Measurements from ENCODE around the gene VWCE.

The VWCE gene

GRCh38 chr11:61298663-61299244 lies 3.6 kb upstream of the VWCE start:
- WGBS (ENCODE audit: insufficient coverage, insufficient read length): no CpG with 5 or more reads among the region's 4 CpGs
- Histone ChIP-seq H3K9me3 (ENCODE audit: control insufficient read depth, insufficient read depth, low read length) (no peaks in the 10 kb centered on the region), H3K4me1 (ENCODE audit: control insufficient read depth, insufficient read depth, low read length) (peaks cover 2% of the 10 kb centered on the region; the same call in 1 of the 2 replicates), H3K4me3 (ENCODE audit: low read length) (no peak overlapping the region), H3K36me3 (ENCODE audit: control insufficient read depth, insufficient read depth, low read length) (peaks cover 25% of the 10 kb centered on the region), H3K27me3 (ENCODE audit: control insufficient read depth, insufficient read depth, low read length) (no peaks in the 10 kb centered on the region), H3K27ac (ENCODE audit: low read length) (no peak overlapping the region)
- no peak for DNase-seq (ENCODE audit: low read depth, low spot score)

GRCh38 chr11:61297746-61298145 lies 2.6 kb upstream of the VWCE start:
- no peak overlapping the region for H3K27ac ChIP-seq (ENCODE audit: low read length)
- H3K36me3 ChIP-seq (ENCODE audit: control insufficient read depth, insufficient read depth, low read length): peaks cover 22% of the 10 kb centered on the region

GRCh38 chr11:61297341-61297740 lies 2.2 kb upstream of the VWCE start:
- Histone ChIP-seq H3K4me1 (ENCODE audit: control insufficient read depth, insufficient read depth, low read length) (peaks cover 5% of the 10 kb centered on the region), H3K27ac (ENCODE audit: low read length) (no peak overlapping the region), H3K36me3 (ENCODE audit: control insufficient read depth, insufficient read depth, low read length) (peaks cover 18% of the 10 kb centered on the region), H3K9me3 (ENCODE audit: control insufficient read depth, insufficient read depth, low read length) (no peaks in the 10 kb centered on the region), H3K4me3 (ENCODE audit: low read length) (no peak overlapping the region), H3K27me3 (ENCODE audit: control insufficient read depth, insufficient read depth, low read length) (peaks cover 2% of the 10 kb centered on the region; the same call in 1 of the 2 replicates)
- no CpG with 5 or more reads among the region's 1 CpG for WGBS (ENCODE audit: insufficient coverage, insufficient read length)
- no peak for DNase-seq (ENCODE audit: low read depth, low spot score)

More at GRCh38 chr11:61297746-61298145, 2.6 kb upstream of the VWCE start:
- Histone ChIP-seq H3K4me3 (ENCODE audit: low read length) (no peak overlapping the region), H3K4me1 (ENCODE audit: control insufficient read depth, insufficient read depth, low read length) (peaks cover 5% of the 10 kb centered on the region), H3K27me3 (ENCODE audit: control insufficient read depth, insufficient read depth, low read length) (peaks cover 2% of the 10 kb centered on the region; the same call in 1 of the 2 replicates), H3K9me3 (ENCODE audit: control insufficient read depth, insufficient read depth, low read length) (no peaks in the 10 kb centered on the region)
- DNase-seq (ENCODE audit: low read depth, low spot score): no peak
- no CpG with 5 or more reads among the region's 5 CpGs for WGBS (ENCODE audit: insufficient coverage, insufficient read length)

GRCh38 chr11:61295596-61295926 lies 445 bp upstream of the VWCE start:
- no peaks in the 10 kb centered on the region for H3K9me3 ChIP-seq (ENCODE audit: control insufficient read depth, insufficient read depth, low read length)
- no peak for DNase-seq (ENCODE audit: low read depth, low spot score)
- peaks cover 5% of the 10 kb centered on the region for H3K4me1 ChIP-seq (ENCODE audit: control insufficient read depth, insufficient read depth, low read length)
- H3K27ac ChIP-seq (ENCODE audit: low read length): no peak overlapping the region
- WGBS (ENCODE audit: insufficient coverage, insufficient read length): no CpG with 5 or more reads among the region's 12 CpGs
- H3K36me3 ChIP-seq (ENCODE audit: control insufficient read depth, insufficient read depth, low read length): peaks cover 7% of the 10 kb centered on the region
- peak overlapping the region; percentile 41; the same call in 1 of the 2 replicates for H3K4me3 ChIP-seq (ENCODE audit: low read length)
- H3K27me3 ChIP-seq (ENCODE audit: control insufficient read depth, insufficient read depth, low read length): peaks cover 2% of the 10 kb centered on the region; the same call in 1 of the 2 replicates

GRCh38 chr11:61293867-61294716 lies 1.0 kb downstream of the VWCE start:
- Histone ChIP-seq H3K4me3 (ENCODE audit: low read length) (peak overlapping the region; percentile 41; the same call in 1 of the 2 replicates), H3K9me3 (ENCODE audit: control insufficient read depth, insufficient read depth, low read length) (no peaks in the 10 kb centered on the region), H3K36me3 (ENCODE audit: control insufficient read depth, insufficient read depth, low read length) (peaks cover 2% of the 10 kb centered on the region; the same call in 1 of the 2 replicates), H3K27me3 (ENCODE audit: control insufficient read depth, insufficient read depth, low read length) (peaks cover 2% of the 10 kb centered on the region; the same call in 1 of the 2 replicates), H3K4me1 (ENCODE audit: control insufficient read depth, insufficient read depth, low read length) (peaks cover 5% of the 10 kb centered on the region), H3K27ac (ENCODE audit: low read length) (no peak overlapping the region)
- WGBS (ENCODE audit: insufficient coverage, insufficient read length): no CpG with 5 or more reads among the region's 60 CpGs
- DNase-seq (ENCODE audit: low read depth, low spot score): no peak

- no peak overlapping the region for H3K4me3 ChIP-seq (ENCODE audit: low read length)
- DNase-seq (ENCODE audit: low read depth, low spot score): no peak
- H3K9me3 ChIP-seq (ENCODE audit: control insufficient read depth, insufficient read depth, low read length): no peaks in the 10 kb centered on the region
- no peaks in the 10 kb centered on the region for H3K36me3 ChIP-seq (ENCODE audit: control insufficient read depth, insufficient read depth, low read length)
- H3K27me3 ChIP-seq (ENCODE audit: control insufficient read depth, insufficient read depth, low read length): peaks cover 2% of the 10 kb centered on the region; the same call in 1 of the 2 replicates
- WGBS (ENCODE audit: insufficient coverage, insufficient read length): no CpG with 5 or more reads among the region's 2 CpGs
- H3K4me1 ChIP-seq (ENCODE audit: control insufficient read depth, insufficient read depth, low read length): peaks cover 5% of the 10 kb centered on the region
- H3K27ac ChIP-seq (ENCODE audit: low read length): no peak overlapping the region
Observed at GRCh38 chr11:61292356-61292755, 2.8 kb downstream of the VWCE start.

GRCh38 chr11:61290905-61291690 lies 4.0 kb downstream of the VWCE start:
- H3K36me3 ChIP-seq (ENCODE audit: control insufficient read depth, insufficient read depth, low read length): peaks cover 2% of the 10 kb centered on the region; the same call in 1 of the 2 replicates
- no peak for DNase-seq (ENCODE audit: low read depth, low spot score)
- peaks cover 5% of the 10 kb centered on the region for H3K4me1 ChIP-seq (ENCODE audit: control insufficient read depth, insufficient read depth, low read length)
- H3K27ac ChIP-seq (ENCODE audit: low read length): no peak overlapping the region
- no peaks in the 10 kb centered on the region for H3K9me3 ChIP-seq (ENCODE audit: control insufficient read depth, insufficient read depth, low read length)
- H3K4me3 ChIP-seq (ENCODE audit: low read length): no peak overlapping the region
- WGBS (ENCODE audit: insufficient coverage, insufficient read length): no CpG with 5 or more reads among the region's 12 CpGs
- H3K27me3 ChIP-seq (ENCODE audit: control insufficient read depth, insufficient read depth, low read length): peaks cover 2% of the 10 kb centered on the region; the same call in 1 of the 2 replicates

GRCh38 chr11:61287338-61287977 lies 7.7 kb downstream of the VWCE start:
- Histone ChIP-seq H3K27me3 (ENCODE audit: control insufficient read depth, insufficient read depth, low read length) (no peaks in the 10 kb centered on the region), H3K4me3 (ENCODE audit: low read length) (no peak overlapping the region), H3K27ac (ENCODE audit: low read length) (no peak overlapping the region), H3K36me3 (ENCODE audit: control insufficient read depth, insufficient read depth, low read length) (peaks cover 4% of the 10 kb centered on the region; the same call in 1 of the 2 replicates), H3K9me3 (ENCODE audit: control insufficient read depth, insufficient read depth, low read length) (no peaks in the 10 kb centered on the region), H3K4me1 (ENCODE audit: control insufficient read depth, insufficient read depth, low read length) (no peaks in the 10 kb centered on the region)
- no CpG with 5 or more reads among the region's 14 CpGs for WGBS (ENCODE audit: insufficient coverage, insufficient read length)
- DNase-seq (ENCODE audit: low read depth, low spot score): no peak

- H3K27ac ChIP-seq (ENCODE audit: low read length): no peak overlapping the region
- H3K9me3 ChIP-seq (ENCODE audit: control insufficient read depth, insufficient read depth, low read length): no peaks in the 10 kb centered on the region
- DNase-seq (ENCODE audit: low read depth, low spot score): no peak
- no peak overlapping the region for H3K4me3 ChIP-seq (ENCODE audit: low read length)
- no CpG with 5 or more reads among the region's 4 CpGs for WGBS (ENCODE audit: insufficient coverage, insufficient read length)
- peaks cover 4% of the 10 kb centered on the region for H3K36me3 ChIP-seq (ENCODE audit: control insufficient read depth, insufficient read depth, low read length)
- no peaks in the 10 kb centered on the region for H3K27me3 ChIP-seq (ENCODE audit: control insufficient read depth, insufficient read depth, low read length)
- H3K4me1 ChIP-seq (ENCODE audit: control insufficient read depth, insufficient read depth, low read length): peaks cover 3% of the 10 kb centered on the region; the same call in 1 of the 2 replicates
Observed at GRCh38 chr11:61283613-61284012, 11.5 kb downstream of the VWCE start.

Measured in iPS DF 6.9 (cell line).